Measurements from ENCODE around the gene GNL1. TPM values are rescaled to one million over a fixed set of nuclear protein-coding genes. Genes with fewer than 3 reads are reported as not detected.

Gene GNL1
- total and polyA plus RNA-seq, 2 donors (not counting 3 experiments of a cell fraction or from before 2014, with no cell fraction given), result 58.4 to 87.3 TPM

DNA sequence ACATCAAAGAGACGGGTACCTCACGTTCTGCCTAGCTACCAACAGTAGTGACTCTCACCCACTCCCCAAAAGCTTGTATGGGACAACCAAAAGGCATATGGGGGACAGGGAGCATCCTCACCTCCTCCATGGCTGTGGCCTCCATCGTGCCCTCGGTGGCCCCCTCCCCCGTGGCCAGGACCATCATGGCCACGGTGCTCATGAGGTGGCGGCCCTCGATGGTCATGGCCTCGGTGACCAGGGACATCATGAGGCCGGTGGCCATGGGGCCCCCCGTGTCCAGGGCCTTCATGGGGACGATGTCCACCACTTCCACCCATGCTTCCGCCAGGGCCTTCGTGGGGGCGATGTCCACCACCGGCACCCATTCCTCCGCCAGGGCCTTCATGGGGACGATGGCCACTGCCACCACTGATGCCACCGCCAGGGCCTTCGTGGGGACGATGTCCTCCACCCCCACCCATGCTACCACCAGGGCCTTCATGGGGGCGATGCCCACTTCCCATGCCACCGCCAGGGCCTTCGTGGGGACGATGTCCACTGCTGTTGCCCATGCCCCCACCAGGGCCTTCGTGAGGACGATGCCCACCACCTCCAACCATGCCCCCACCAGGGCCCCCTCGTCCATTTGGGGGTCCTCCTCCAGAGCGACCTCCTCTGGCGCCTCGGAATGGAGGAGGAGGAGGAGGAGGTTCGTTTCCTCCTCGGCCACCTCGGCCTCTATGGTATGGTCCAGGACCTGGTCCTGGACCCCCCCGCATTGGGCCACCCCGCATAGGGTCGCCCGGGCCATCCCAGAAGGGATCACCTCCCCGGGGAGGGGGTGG is 45.7 kb upstream of the GNL1 start:
- H4K20me1 ChIP-seq (replicated peaks; ENCODE audit: control insufficient read depth, extremely low read depth, insufficient read depth, low read length), result no peaks in the 10 kb centered on the region
- H3K27ac ChIP-seq (ENCODE audit: insufficient read depth, low read depth, low read length), result no peak overlapping the region
- TF ChIP-seq, protein P1, sequence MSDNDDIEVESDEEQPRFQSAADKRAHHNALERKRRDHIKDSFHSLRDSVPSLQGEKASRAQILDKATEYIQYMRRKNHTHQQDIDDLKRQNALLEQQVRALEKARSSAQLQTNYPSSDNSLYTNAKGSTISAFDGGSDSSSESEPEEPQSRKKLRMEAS (IDR thresholded peaks at IDR 0.05; ENCODE audit: insufficient read depth, insufficient read length), result no peak
- peak; percentile 52 for TF ChIP-seq POLR2A (IDR thresholded peaks at IDR 0.05; ENCODE audit: low read depth, low read length)
- H3K9ac ChIP-seq (replicated peaks; ENCODE audit: extremely low read depth, insufficient read depth, low read length), result no peak overlapping the region
- H3K4me2 ChIP-seq (ENCODE audit: insufficient read depth, low read length), result no peak overlapping the region
- no peak overlapping the region for H2AFZ ChIP-seq (ENCODE audit: low read depth, low read length)
- POLR2A ChIA-PET, result interaction anchor here (6.2 kb wide), 1 partner anchor 12 kb away, joined by 63 read pairs; no protein-coding TSS in a partner anchor
- dilution Hi-C loops (cut with MboI; ENCODE audit: extremely low pct_ligation_motif_present, low sequenced_read_pairs) (no loop called here), intact Hi-C loops (cut with micrococcal nuclease) (no loop called here)
- H3K9me3 ChIP-seq (replicated peaks; ENCODE audit: control insufficient read depth, insufficient read depth, low read length), result no peaks in the 10 kb centered on the region
- no peak for DNase-seq (ENCODE audit: low read depth, low spot score)
- no peak overlapping the region for H3K4me3 ChIP-seq (replicated peaks in 1 of 3; ENCODE audit: insufficient read depth in 1 of 3, low read depth in 1 of 3, low read length in 3 of 3)
- CTCF ChIA-PET, result interaction anchor here (0.9 to 8.8 kb wide), 3 partner anchors 11 to 119 kb away, joined by 3 to 149 read pairs (median 6); no protein-coding TSS in a partner anchor
- no peaks in the 10 kb centered on the region for H3K79me2 ChIP-seq (ENCODE audit: control insufficient read depth, insufficient read depth, low read length)
- no TSS peak for BruUV-seq (replicated peaks)
- peaks cover 8% of the 10 kb centered on the region for H3K4me1 ChIP-seq (ENCODE audit: control insufficient read depth, extremely low read depth, insufficient read depth, low read length)
- peaks cover 46 to 58% of the 10 kb centered on the region in 2 experiments for H3K36me3 ChIP-seq (ENCODE audit: control insufficient read depth in 2 of 2, extremely low read depth in 1 of 2, insufficient read depth in 2 of 2, low read length in 2 of 2)
- no peaks in the 10 kb centered on the region for H3K9me1 ChIP-seq (replicated peaks; ENCODE audit: control insufficient read depth, extremely low read depth, insufficient read depth, low read length)
- H3K27me3 ChIP-seq (ENCODE audit: control insufficient read depth in 2 of 2, insufficient read depth in 2 of 2, low read length in 2 of 2), result no peaks in the 10 kb centered on the region
- FAIRE-seq, result no peak

DNA sequence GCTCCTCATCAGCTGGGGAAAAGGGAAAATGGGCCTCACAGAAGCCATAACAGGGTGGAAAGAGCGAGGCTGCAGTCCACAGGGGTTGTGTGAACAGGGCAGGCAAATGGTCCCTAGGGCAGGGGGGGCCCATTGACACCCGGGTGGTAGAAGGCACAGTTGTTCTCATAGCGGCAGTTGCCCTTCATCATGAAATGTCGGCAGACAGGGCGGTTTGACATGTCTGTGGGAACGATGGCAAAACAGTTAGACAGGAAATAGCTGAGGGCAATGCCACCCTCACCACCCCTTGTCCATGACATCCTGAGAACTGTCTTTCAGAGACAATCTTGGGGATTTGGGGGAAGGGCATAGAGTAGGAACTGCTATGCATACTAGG is 45.1 kb upstream of the GNL1 start:
- dilution Hi-C loops (cut with MboI; ENCODE audit: extremely low pct_ligation_motif_present, low sequenced_read_pairs), result no loop called here
- H3K27me3 ChIP-seq (ENCODE audit: control insufficient read depth in 2 of 2, insufficient read depth in 2 of 2, low read length in 2 of 2), result no peaks in the 10 kb centered on the region
- TF ChIP-seq MYC (IDR thresholded peaks at IDR 0.05; ENCODE audit: low read depth, low read length), result no peak
- BruUV-seq (replicated peaks), result no TSS peak
- no peak overlapping the region for H2AFZ ChIP-seq (ENCODE audit: low read depth, low read length)
- ChIA-PET CTCF (interaction anchor here (0.9 to 8.8 kb wide), 4 partner anchors 11 to 129 kb away, joined by 3 to 149 read pairs (median 6); no protein-coding TSS in a partner anchor), POLR2A (interaction anchor here (6.2 kb wide), 1 partner anchor 12 kb away, joined by 63 read pairs; no protein-coding TSS in a partner anchor)
- H3K4me2 ChIP-seq (ENCODE audit: insufficient read depth, low read length), result no peak overlapping the region
- intact Hi-C loops (cut with micrococcal nuclease), result no loop called here
- no peak for DNase-seq (ENCODE audit: low read depth, low spot score)
- peaks cover 8% of the 10 kb centered on the region for H3K4me1 ChIP-seq (ENCODE audit: control insufficient read depth, extremely low read depth, insufficient read depth, low read length)
- H3K9ac ChIP-seq (replicated peaks; ENCODE audit: extremely low read depth, insufficient read depth, low read length), result no peak overlapping the region
- H3K9me3 ChIP-seq (replicated peaks; ENCODE audit: control insufficient read depth, insufficient read depth, low read length), result no peaks in the 10 kb centered on the region
- no peak for FAIRE-seq
- H3K36me3 ChIP-seq (ENCODE audit: control insufficient read depth in 2 of 2, extremely low read depth in 1 of 2, insufficient read depth in 2 of 2, low read length in 2 of 2), result peaks cover 40 to 56% of the 10 kb centered on the region in 2 experiments
- H3K27ac ChIP-seq (ENCODE audit: insufficient read depth, low read depth, low read length), result no peak overlapping the region
- H3K4me3 ChIP-seq (replicated peaks in 1 of 3; ENCODE audit: insufficient read depth in 1 of 3, low read depth in 1 of 3, low read length in 3 of 3), result no peak overlapping the region
- H4K20me1 ChIP-seq (replicated peaks; ENCODE audit: control insufficient read depth, extremely low read depth, insufficient read depth, low read length), result no peaks in the 10 kb centered on the region
- no peaks in the 10 kb centered on the region for H3K9me1 ChIP-seq (replicated peaks; ENCODE audit: control insufficient read depth, extremely low read depth, insufficient read depth, low read length)
- no peaks in the 10 kb centered on the region for H3K79me2 ChIP-seq (ENCODE audit: control insufficient read depth, insufficient read depth, low read length)
